Natural killer cell treated with Interleukin-12 subunit alpha and Interleukin-12 subunit beta and Interleukin-15 and Interleukin-18, amount 100 ng/mL, for 72 hours (primary cell): ENCODE measurements around the gene TBC1D9B. TPM values are rescaled to one million over a fixed set of nuclear protein-coding genes. Genes with fewer than 3 reads are reported as not detected.
A peak's percentile ranks its signal among the peaks of the same experiment; 100 is the strongest.

Experiments used
- ATAC-seq, 2 donors: fragments of 150-1000 bp; cut with Tn5 transposase in 1 of 2; sonication (Bioruptor Pico), chemical (Tn5 transposase) in 1 of 2; 2 replicates each; pipeline ENCODE4 v1.10.0; 2021
- DNase-seq: peaks from one replicate; pipeline ENCODE4 v3.0.0; 2022; ENCODE audit warnings: low spot score
- H3K27ac Mint-ChIP-seq, 2 donors: 1 replicate in 1 of 2; 2 replicates in 1 of 2; pipeline ENCODE4 v1.8.0; 2022; ENCODE audit warnings: mixed read lengths in 2 of 2, mild to moderate bottlenecking in 1 of 2, moderate library complexity in 1 of 2
- H3K27me3 Mint-ChIP-seq, 2 donors: 1 replicate in 1 of 2; 2 replicates in 1 of 2; pipeline ENCODE4 v1.8.0; 2022; ENCODE audit warnings: mixed read lengths in 2 of 2
- H3K36me3 Mint-ChIP-seq: one replicate; pipeline ENCODE4 v1.8.0; 2022; ENCODE audit warnings: mixed read lengths
- H3K4me1 Mint-ChIP-seq, 2 donors: 1 replicate in 1 of 2; 2 replicates in 1 of 2; pipeline ENCODE4 v1.8.0; 2022; ENCODE audit warnings: low read depth in 2 of 2, mixed read lengths in 2 of 2, mild to moderate bottlenecking in 1 of 2
- H3K4me3 Mint-ChIP-seq: one replicate; pipeline ENCODE4 v1.8.0; 2022; ENCODE audit warnings: mixed read lengths
- H3K9me3 Mint-ChIP-seq: 2 replicates; pipeline ENCODE4 v1.8.0; 2022; ENCODE audit warnings: mixed read lengths
- total RNA-seq, 2 donors: library from RNA; stranded (reverse); gene quantifications; one replicate each; pipeline ENCODE4 v1.2.3, GENCODE V29; 2022

The TBC1D9B gene
- total RNA-seq, 2 donors from 2014 or later = 114 to 151 TPM

- H3K36me3 Mint-ChIP-seq = no peaks in the 10 kb centered on the region
- no peaks in the 10 kb centered on the region for H3K27me3 Mint-ChIP-seq
- peaks cover 8 to 18% of the 10 kb centered on the region in 2 donors for H3K4me1 Mint-ChIP-seq
- H3K27ac Mint-ChIP-seq = no peak overlapping the region
- H3K9me3 Mint-ChIP-seq = no peaks in the 10 kb centered on the region
- H3K4me3 Mint-ChIP-seq = no peak overlapping the region
- ATAC-seq = peak in 1 of 2 donors; percentile 29
- no peak for DNase-seq
Observed at GRCh38 chr5:179901915-179902762, 5.6 kb downstream of the TBC1D9B start.

- DNase-seq (no peak), ATAC-seq (no peak)
- Mint-ChIP-seq H3K36me3 (no peaks in the 10 kb centered on the region), H3K4me1 (peaks cover 8 to 16% of the 10 kb centered on the region in 2 donors), H3K27ac (no peak overlapping the region), H3K9me3 (no peaks in the 10 kb centered on the region), H3K4me3 (no peak overlapping the region), H3K27me3 (no peaks in the 10 kb centered on the region)
Observed at GRCh38 chr5:179901462-179901861, 6.2 kb downstream of the TBC1D9B start.

- ATAC-seq (no peak), DNase-seq (no peak)
- Mint-ChIP-seq H3K27ac (no peak overlapping the region), H3K36me3 (no peaks in the 10 kb centered on the region), H3K4me3 (no peak overlapping the region), H3K4me1 (peaks cover 1 to 12% of the 10 kb centered on the region in 2 donors), H3K9me3 (no peaks in the 10 kb centered on the region), H3K27me3 (no peaks in the 10 kb centered on the region)
Observed at GRCh38 chr5:179900711-179901110, 7.0 kb downstream of the TBC1D9B start.

GRCh38 chr5:179900206-179900605 is 7.5 kb downstream of the TBC1D9B start:
- Mint-ChIP-seq H3K4me3 (no peak overlapping the region), H3K9me3 (no peaks in the 10 kb centered on the region), H3K27me3 (no peaks in the 10 kb centered on the region), H3K4me1 (peaks cover 0 to 11% of the 10 kb centered on the region in 2 donors), H3K36me3 (no peaks in the 10 kb centered on the region), H3K27ac (no peak overlapping the region)
- ATAC-seq = no peak
- DNase-seq = no peak

GRCh38 chr5:179895861-179896260 is 11.8 kb downstream of the TBC1D9B start:
- no peak for ATAC-seq
- DNase-seq = no peak
- Mint-ChIP-seq H3K27me3 (no peaks in the 10 kb centered on the region), H3K36me3 (no peaks in the 10 kb centered on the region), H3K4me1 (no peaks in the 10 kb centered on the region), H3K27ac (no peak overlapping the region), H3K4me3 (no peak overlapping the region), H3K9me3 (no peaks in the 10 kb centered on the region)

GRCh38 chr5:179893958-179894895 is 13.5 kb downstream of the TBC1D9B start:
- Mint-ChIP-seq H3K9me3 (no peaks in the 10 kb centered on the region), H3K27ac (no peak overlapping the region), H3K4me1 (no peaks in the 10 kb centered on the region), H3K27me3 (no peaks in the 10 kb centered on the region), H3K36me3 (no peaks in the 10 kb centered on the region), H3K4me3 (no peak overlapping the region)
- DNase-seq (no peak), ATAC-seq (no peak)

- Mint-ChIP-seq H3K4me1 (peaks cover 0 to 2% of the 10 kb centered on the region in 2 donors), H3K9me3 (no peaks in the 10 kb centered on the region), H3K27ac (no peak overlapping the region), H3K36me3 (no peaks in the 10 kb centered on the region), H3K27me3 (no peaks in the 10 kb centered on the region), H3K4me3 (no peak overlapping the region)
- DNase-seq (peak; percentile 25), ATAC-seq (peak in 1 of 2 donors; percentile 45)
Observed at GRCh38 chr5:179893076-179893957, 14.4 kb downstream of the TBC1D9B start.

GRCh38 chr5:179892255-179892654 is 15.4 kb downstream of the TBC1D9B start:
- ATAC-seq = no peak
- H3K36me3 Mint-ChIP-seq = peaks cover 4% of the 10 kb centered on the region

GRCh38 chr5:179890751-179891682 is 16.7 kb downstream of the TBC1D9B start:
- Mint-ChIP-seq H3K4me3 (no peak overlapping the region), H3K27ac (no peak overlapping the region), H3K4me1 (peaks cover 0 to 2% of the 10 kb centered on the region in 2 donors), H3K9me3 (no peaks in the 10 kb centered on the region), H3K36me3 (peaks cover 15% of the 10 kb centered on the region), H3K27me3 (no peaks in the 10 kb centered on the region)
- ATAC-seq = peak in 1 of 2 donors; percentile 3
- peak; percentile 49 for DNase-seq

More at GRCh38 chr5:179892255-179892654, 15.4 kb downstream of the TBC1D9B start:
- H3K9me3 Mint-ChIP-seq = no peaks in the 10 kb centered on the region
- H3K27ac Mint-ChIP-seq = no peak overlapping the region
- H3K4me1 Mint-ChIP-seq = peaks cover 0 to 2% of the 10 kb centered on the region in 2 donors
- H3K27me3 Mint-ChIP-seq = no peaks in the 10 kb centered on the region
- no peak overlapping the region for H3K4me3 Mint-ChIP-seq
- peak; percentile 28 for DNase-seq

GRCh38 chr5:179889885-179890284 is 17.8 kb downstream of the TBC1D9B start:
- ATAC-seq = no peak
- no peak for DNase-seq
- Mint-ChIP-seq H3K4me3 (no peak overlapping the region), H3K36me3 (peaks cover 23% of the 10 kb centered on the region), H3K9me3 (no peaks in the 10 kb centered on the region), H3K27ac (no peak overlapping the region), H3K27me3 (no peaks in the 10 kb centered on the region), H3K4me1 (peaks cover 0 to 2% of the 10 kb centered on the region in 2 donors)

- Mint-ChIP-seq H3K36me3 (peaks cover 42% of the 10 kb centered on the region), H3K9me3 (peaks cover 9% of the 10 kb centered on the region), H3K27ac (no peak overlapping the region), H3K4me1 (peaks cover 0 to 2% of the 10 kb centered on the region in 2 donors), H3K27me3 (no peaks in the 10 kb centered on the region), H3K4me3 (no peak overlapping the region)
- no peak for DNase-seq
- no peak for ATAC-seq
Observed at GRCh38 chr5:179887802-179888201, 19.9 kb downstream of the TBC1D9B start.

- H3K36me3 Mint-ChIP-seq = peaks cover 42% of the 10 kb centered on the region
- no peak for DNase-seq
- H3K4me1 Mint-ChIP-seq = peaks cover 0 to 2% of the 10 kb centered on the region in 2 donors
- peaks cover 9% of the 10 kb centered on the region for H3K9me3 Mint-ChIP-seq
- no peak overlapping the region for H3K27ac Mint-ChIP-seq
- H3K4me3 Mint-ChIP-seq = no peak overlapping the region
- no peak for ATAC-seq
- H3K27me3 Mint-ChIP-seq = no peaks in the 10 kb centered on the region
Observed at GRCh38 chr5:179887095-179887494, 20.6 kb downstream of the TBC1D9B start.
